OCI-LY3 (cell line): ENCODE data around the gene DOCK6.

Experiments
- EZH2phosphoT487 ChIP-seq: fragments of 200-600 bp; shearing (Covaris generic); IDR thresholded peaks from 2 replicates; pipeline ENCODE4 v1.6.1; 2018; ENCODE audit warnings: antibody characterized with exemption, mixed run types, low read depth
- TF ChIP-seq, protein P1 (sequence below): fragments of 200-600, 300-600 bp; sonication (generic); IDR thresholded peaks from 2 replicates; pipeline ENCODE4 v1.5.1; 2014; ENCODE audit warnings: antibody characterized with exemption, low read length, low read depth

GRCh38 chr19:11299946-11300810, 37.9 kb upstream of the DOCK6 start:
- TF ChIP-seq, protein P1, sequence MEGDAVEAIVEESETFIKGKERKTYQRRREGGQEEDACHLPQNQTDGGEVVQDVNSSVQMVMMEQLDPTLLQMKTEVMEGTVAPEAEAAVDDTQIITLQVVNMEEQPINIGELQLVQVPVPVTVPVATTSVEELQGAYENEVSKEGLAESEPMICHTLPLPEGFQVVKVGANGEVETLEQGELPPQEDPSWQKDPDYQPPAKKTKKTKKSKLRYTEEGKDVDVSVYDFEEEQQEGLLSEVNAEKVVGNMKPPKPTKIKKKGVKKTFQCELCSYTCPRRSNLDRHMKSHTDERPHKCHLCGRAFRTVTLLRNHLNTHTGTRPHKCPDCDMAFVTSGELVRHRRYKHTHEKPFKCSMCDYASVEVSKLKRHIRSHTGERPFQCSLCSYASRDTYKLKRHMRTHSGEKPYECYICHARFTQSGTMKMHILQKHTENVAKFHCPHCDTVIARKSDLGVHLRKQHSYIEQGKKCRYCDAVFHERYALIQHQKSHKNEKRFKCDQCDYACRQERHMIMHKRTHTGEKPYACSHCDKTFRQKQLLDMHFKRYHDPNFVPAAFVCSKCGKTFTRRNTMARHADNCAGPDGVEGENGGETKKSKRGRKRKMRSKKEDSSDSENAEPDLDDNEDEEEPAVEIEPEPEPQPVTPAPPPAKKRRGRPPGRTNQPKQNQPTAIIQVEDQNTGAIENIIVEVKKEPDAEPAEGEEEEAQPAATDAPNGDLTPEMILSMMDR = no peak
- TF ChIP-seq EZH2phosphoT487 = no peak
